Duodenal mucosa (tissue), 2 donors: ENCODE measurements around the gene PLA2G2E.
"Not testable (repeated sequence)": the region's sequence is repeated elsewhere in the genome, so short reads cannot be mapped to it uniquely, and the experiment has no call there.

Source experiments
- H3K27ac ChIP-seq: one replicate; pipeline ENCODE4 v1.7.0; 2013; ENCODE audit warnings: low read depth, low read length
- H3K27me3 ChIP-seq, 2 donors: one replicate each; pipeline ENCODE4 v1.7.0; 2013; ENCODE audit warnings: low read length in 2 of 2, control low read depth in 1 of 2; ENCODE audit not compliant: insufficient read depth in 2 of 2, control insufficient read depth in 1 of 2
- H3K36me3 ChIP-seq, 2 donors: one replicate each; pipeline ENCODE4 v1.7.0; 2013; ENCODE audit warnings: low read length in 2 of 2, control low read depth in 1 of 2; ENCODE audit not compliant: insufficient read depth in 2 of 2, control insufficient read depth in 1 of 2
- H3K4me1 ChIP-seq, 2 donors: one replicate each; pipeline ENCODE4 v1.7.0; 2013; ENCODE audit warnings: low read length in 2 of 2, control low read depth in 1 of 2; ENCODE audit not compliant: insufficient read depth in 2 of 2, control insufficient read depth in 1 of 2
- H3K4me3 ChIP-seq, 2 donors: one replicate each; pipeline ENCODE4 v1.7.0; 2013; ENCODE audit warnings: low read length in 2 of 2, low read depth in 1 of 2
- H3K9ac ChIP-seq, 2 donors: one replicate each; pipeline ENCODE4 v1.7.0; 2013; ENCODE audit warnings: low read length in 2 of 2, low read depth in 1 of 2
- H3K9me3 ChIP-seq, 2 donors: one replicate each; pipeline ENCODE4 v1.7.0; 2013; ENCODE audit warnings: low read length in 2 of 2, control low read depth in 1 of 2; ENCODE audit not compliant: control insufficient read depth in 1 of 2

PLA2G2E gene

GRCh38 chr1:19934336-19934735, 10.9 kb upstream of the PLA2G2E start:
- H3K27ac ChIP-seq: no peak overlapping the region
- H3K9ac ChIP-seq: no peak overlapping the region
- no peaks in the 10 kb centered on the region for H3K36me3 ChIP-seq
- no peaks in the 10 kb centered on the region for H3K27me3 ChIP-seq
- H3K9me3 ChIP-seq: peaks cover 12 to 26% of the 10 kb centered on the region in 2 donors
- no peaks in the 10 kb centered on the region for H3K4me1 ChIP-seq
- H3K4me3 ChIP-seq: no peak overlapping the region

GRCh38 chr1:19932866-19933265, 9.4 kb upstream of the PLA2G2E start:
- Histone ChIP-seq H3K36me3 (no peaks in the 10 kb centered on the region), H3K27ac (no peak overlapping the region), H3K4me1 (no peaks in the 10 kb centered on the region), H3K4me3 (no peak overlapping the region), H3K9me3 (peaks cover 12 to 26% of the 10 kb centered on the region in 2 donors), H3K9ac (no peak overlapping the region), H3K27me3 (no peaks in the 10 kb centered on the region)

DNA sequence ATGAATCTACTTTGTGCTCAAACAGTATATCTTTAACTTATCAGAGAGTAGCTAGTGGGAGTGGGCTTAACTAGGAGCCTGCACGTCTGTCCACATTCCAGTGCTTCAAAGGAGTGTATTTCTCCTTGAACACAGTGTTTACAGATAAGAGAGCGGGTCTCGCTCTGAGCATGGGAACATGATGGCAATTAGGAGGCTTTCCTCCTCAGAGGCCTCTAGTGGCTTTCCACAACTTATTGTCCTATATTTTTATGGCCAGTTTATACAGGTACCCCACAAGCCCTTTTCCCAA, 3.7 kb upstream of the PLA2G2E start:
- H3K36me3 ChIP-seq, H3K27me3 ChIP-seq, H3K4me1 ChIP-seq, H3K9ac ChIP-seq, H3K27ac ChIP-seq, H3K4me3 ChIP-seq: not testable (repeated sequence)
- H3K9me3 ChIP-seq: peaks cover 6 to 13% of the 10 kb centered on the region in 2 donors

DNA sequence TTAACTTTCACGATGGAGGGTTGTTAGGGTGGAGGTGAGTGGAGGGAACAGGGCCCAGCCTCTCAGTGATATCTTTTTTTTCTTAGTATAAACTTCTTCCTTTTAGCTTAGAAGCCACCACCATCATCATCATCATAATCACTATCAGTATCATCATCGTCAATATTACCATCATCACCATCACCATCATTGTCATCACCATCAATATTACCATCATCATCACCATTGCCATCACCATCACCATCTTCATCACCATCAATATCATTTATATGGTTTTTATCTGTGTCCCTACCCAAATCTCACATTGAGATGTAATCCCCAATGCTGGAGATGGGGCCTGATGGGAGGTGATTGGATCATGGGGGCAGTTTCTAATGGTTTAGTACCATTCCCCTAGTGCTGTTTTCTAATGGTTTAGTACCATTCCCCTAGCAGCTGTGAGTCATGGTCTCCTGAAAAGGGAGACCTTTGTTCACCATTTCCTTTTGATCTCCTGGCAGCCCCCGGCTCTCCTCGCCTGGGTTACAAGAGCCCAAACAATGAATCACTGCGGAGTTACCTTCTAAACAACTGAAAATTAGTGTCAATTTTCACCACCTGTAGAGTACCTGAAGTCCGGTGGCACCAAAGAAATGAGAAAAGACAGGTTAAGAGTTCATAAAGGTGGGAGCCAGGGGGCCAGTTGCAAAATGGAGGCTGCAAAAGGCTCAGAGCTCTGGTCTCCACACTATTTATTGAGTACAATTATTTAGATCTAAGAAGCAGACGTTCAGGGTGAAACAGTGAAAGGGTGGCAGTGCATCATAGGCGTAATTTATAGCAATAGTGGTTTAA, 3.1 kb upstream of the PLA2G2E start:
- Histone ChIP-seq H3K9me3 (peaks cover 2 to 7% of the 10 kb centered on the region in 2 donors), H3K27ac (no peak overlapping the region), H3K36me3 (no peaks in the 10 kb centered on the region), H3K9ac (no peak overlapping the region), H3K4me1 (peaks cover under 1% of the 10 kb centered on the region in 2 donors), H3K4me3 (no peak overlapping the region), H3K27me3 (no peaks in the 10 kb centered on the region)

GRCh38 chr1:19925342-19926070, 2.1 kb upstream of the PLA2G2E start:
- Histone ChIP-seq H3K27ac (no peak overlapping the region), H3K27me3 (no peaks in the 10 kb centered on the region), H3K9ac (no peak overlapping the region), H3K9me3 (no peaks in the 10 kb centered on the region), H3K4me3 (no peak overlapping the region), H3K36me3 (no peaks in the 10 kb centered on the region), H3K4me1 (peaks cover 9% of the 10 kb centered on the region in 2 donors)

DNA sequence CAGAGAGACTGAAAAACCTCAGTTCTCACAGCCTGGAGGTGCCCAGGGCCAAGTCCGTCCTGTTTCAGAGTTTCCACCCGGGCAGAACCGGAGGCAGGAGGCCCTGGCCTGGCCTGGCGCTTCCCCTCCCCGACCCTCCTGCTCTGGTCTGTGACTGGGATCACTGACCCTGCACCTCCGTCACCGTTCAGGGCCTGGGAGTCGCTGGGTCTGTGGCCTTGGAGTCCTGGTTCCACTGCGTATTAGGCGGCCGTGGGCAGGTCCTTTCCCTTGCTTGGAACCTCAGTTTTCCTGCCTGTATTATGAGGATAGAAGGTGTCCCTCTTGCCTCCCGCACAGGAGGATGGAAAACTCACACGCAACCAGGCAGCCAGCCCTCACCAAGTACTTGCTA, 533 bp upstream of the PLA2G2E start:
- Histone ChIP-seq H3K4me3 (no peak overlapping the region), H3K9ac (no peak overlapping the region), H3K27ac (no peak overlapping the region), H3K9me3 (no peaks in the 10 kb centered on the region), H3K27me3 (no peaks in the 10 kb centered on the region), H3K36me3 (no peaks in the 10 kb centered on the region), H3K4me1 (peaks cover 9% of the 10 kb centered on the region in 2 donors)

GRCh38 chr1:19922015-19922688, 1.3 kb downstream of the PLA2G2E start:
- H3K27me3 ChIP-seq: no peaks in the 10 kb centered on the region
- no peaks in the 10 kb centered on the region for H3K9me3 ChIP-seq
- H3K4me3 ChIP-seq: no peak overlapping the region
- no peaks in the 10 kb centered on the region for H3K36me3 ChIP-seq
- H3K9ac ChIP-seq: no peak overlapping the region
- H3K4me1 ChIP-seq: peaks cover 9% of the 10 kb centered on the region in 2 donors
- H3K27ac ChIP-seq: no peak overlapping the region

DNA sequence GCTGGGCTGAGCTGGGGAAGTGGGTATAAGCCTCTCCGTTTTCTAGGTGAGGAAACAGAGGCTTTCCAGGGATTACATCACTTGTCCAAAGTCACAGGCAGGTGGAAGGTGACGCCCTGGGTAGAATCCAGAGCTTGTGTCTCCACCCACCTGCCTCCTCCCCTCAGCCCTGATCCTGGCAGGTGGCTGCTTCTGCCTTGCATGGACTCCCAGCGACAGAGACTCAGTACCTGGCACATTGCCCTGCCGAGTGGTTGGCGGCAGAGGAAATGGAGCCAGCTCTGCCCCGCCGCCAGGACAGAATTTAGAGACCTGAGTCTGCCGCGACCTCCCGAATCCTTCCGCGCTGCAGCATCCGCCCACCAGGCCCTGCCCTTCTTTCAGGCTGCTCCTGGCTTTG, 2.1 kb downstream of the PLA2G2E start:
- H3K9ac ChIP-seq: no peak overlapping the region
- no peak overlapping the region for H3K4me3 ChIP-seq

DNA sequence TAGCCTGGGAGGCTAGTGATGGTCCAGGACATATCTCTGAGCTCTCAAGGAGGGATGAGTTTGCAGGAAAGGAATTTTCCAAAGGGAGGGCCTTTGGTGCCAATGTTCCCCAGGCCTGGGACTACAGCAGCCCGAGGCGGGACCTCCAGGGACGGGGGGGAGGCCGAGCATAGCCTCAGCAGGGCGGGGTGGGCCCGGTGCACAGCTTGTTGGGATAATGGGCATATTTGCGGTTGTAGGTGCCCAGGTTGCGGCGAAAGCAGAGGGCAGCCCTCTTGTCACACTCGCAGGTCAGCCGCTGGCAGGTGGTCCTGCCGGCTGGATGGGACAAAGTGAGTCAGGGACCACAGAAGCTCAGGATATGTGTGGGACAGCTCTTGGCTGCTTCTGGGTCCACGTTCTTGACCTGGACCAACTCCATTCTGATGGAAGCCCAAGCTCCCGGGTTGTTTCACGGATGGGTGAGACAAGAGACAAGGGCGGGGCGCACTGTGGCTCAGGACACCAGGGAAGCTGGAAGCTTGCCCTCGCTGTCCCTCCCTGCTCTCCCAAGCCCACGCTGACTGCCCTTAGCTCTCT, 3.2 kb downstream of the PLA2G2E start:
- no peak overlapping the region for H3K27ac ChIP-seq
- no peaks in the 10 kb centered on the region for H3K36me3 ChIP-seq
- H3K9ac ChIP-seq: no peak overlapping the region
- H3K27me3 ChIP-seq: no peaks in the 10 kb centered on the region
- peaks cover 9% of the 10 kb centered on the region in 2 donors for H3K4me1 ChIP-seq
- no peak overlapping the region for H3K4me3 ChIP-seq
- H3K9me3 ChIP-seq: no peaks in the 10 kb centered on the region

More for the DNA sequence above, 2.1 kb downstream of the PLA2G2E start:
- H3K27ac ChIP-seq: no peak overlapping the region
- H3K36me3 ChIP-seq: no peaks in the 10 kb centered on the region
- peaks cover 9% of the 10 kb centered on the region in 2 donors for H3K4me1 ChIP-seq
- H3K27me3 ChIP-seq: no peaks in the 10 kb centered on the region
- H3K9me3 ChIP-seq: no peaks in the 10 kb centered on the region

- Histone ChIP-seq H3K9ac (no peak overlapping the region), H3K4me3 (no peak overlapping the region), H3K27me3 (no peaks in the 10 kb centered on the region), H3K4me1 (peaks cover 9% of the 10 kb centered on the region in 2 donors), H3K9me3 (no peaks in the 10 kb centered on the region), H3K36me3 (peaks cover 9 to 17% of the 10 kb centered on the region in 2 donors), H3K27ac (no peak overlapping the region)
Observed at GRCh38 chr1:19918057-19918456, 5.4 kb downstream of the PLA2G2E start.
